Transverse colon (tissue), 4 donors: ENCODE measurements around the gene CETN1. TPM values are rescaled to one million over a fixed set of nuclear protein-coding genes. Genes with fewer than 3 reads are reported as not detected.

Source experiments
- DNase-seq: peaks from one replicate; pipeline ENCODE4 v3.0.0-alpha.2; 2019
- H3K27ac ChIP-seq, 4 donors: fragments of 200-600 bp; sonication (generic); 2 replicates each; pipeline ENCODE4 v1.5.1; 2016 to 2018; ENCODE audit warnings: inconsistent platforms in 4 of 4
- H3K27me3 ChIP-seq: fragments of 200-600 bp; sonication (generic); 2 replicates; pipeline ENCODE4 v1.5.1; 2017; ENCODE audit warnings: inconsistent platforms
- H3K36me3 ChIP-seq, 4 donors: fragments of 200-600 bp; sonication (generic); 2 replicates each; pipeline ENCODE4 v1.5.1; 2017 to 2019; ENCODE audit warnings: inconsistent platforms in 4 of 4
- H3K4me1 ChIP-seq, 4 donors: fragments of 200-600 bp; sonication (generic); 2 replicates each; pipeline ENCODE4 v1.5.1; 2017 to 2020; ENCODE audit warnings: inconsistent platforms in 4 of 4
- H3K4me3 ChIP-seq, 4 donors: fragments of 200-600 bp; sonication (generic); 1 replicate in 1 of 4; 2 replicates in 3 of 4; pipeline versions ENCODE4 v1.5.1 to v1.6.1; 2017 to 2019; ENCODE audit warnings: inconsistent platforms in 4 of 4
- H3K9me3 ChIP-seq, 2 donors: fragments of 200-600 bp; sonication (generic); 2 replicates each; pipeline ENCODE4 v1.5.1; 2017 to 2019; ENCODE audit warnings: inconsistent platforms in 2 of 2
- EP300 ChIP-seq: sonication (generic); formaldehyde crosslinking; IDR thresholded peaks from one replicate; pipeline ENCODE4 v1.6.1; 2017; ENCODE audit warnings: antibody characterized with exemption, low read depth
- POLR2A ChIP-seq: fragments of 450-650 bp; IDR thresholded peaks from one replicate; pipeline ENCODE4 v1.6.1; 2016; ENCODE audit warnings: antibody characterized with exemption, mild to moderate bottlenecking, moderate library complexity
- POLR2AphosphoS5 ChIP-seq, 3 donors: sonication (generic); formaldehyde crosslinking; IDR thresholded peaks; one replicate each; pipeline ENCODE4 v1.6.1; 2016; ENCODE audit warnings: antibody characterized with exemption in 3 of 3
- WGBS, 2 donors: methylation state at CpG; one replicate each; pipeline ENCODE4 v1.1.5; 2018; ENCODE audit warnings: low coverage in 1 of 2; 5-methylcytosine and 5-hydroxymethylcytosine counted together
- in situ Hi-C, 4 donors: fragments of 200-750 bp; cut with MboI; loops; one replicate each; pipeline versions ENCODE4 v1.15.0 to v1.15.1; 2017; ENCODE audit warnings: low sequenced_read_pairs in 3 of 4, low pct_ligation_motif_present in 1 of 4, low pct_unique_long_range_greater_than_20kb in 1 of 4
- intact Hi-C: fragments of 100-400 bp; cut with DNase I; formaldehyde crosslinking; loops from one replicate; pipeline ENCODE4 v1.15.1; 2023; ENCODE audit warnings: low total_unique reads
- total RNA-seq, 4 donors: library from RNA; depleted of rRNA; stranded (reverse); fragments of >200 nt; gene quantifications; one replicate each; pipeline ENCODE4 v1.1.0, GENCODE V29; 2016
- TF ChIP-seq, protein P1 (sequence below), 5 experiments: fragments of 200-600 bp in 3 of 5; fragments of 450-650 bp in 2 of 5; sonication (generic) in 3 of 5; IDR thresholded peaks; 1 replicate in 2 of 5; 2 replicates in 3 of 5; pipeline ENCODE4 v1.5.1; 2016 to 2017; ENCODE audit warnings: antibody characterized with exemption in 5 of 5, inconsistent platforms in 3 of 5, mild to moderate bottlenecking in 2 of 5, moderate library complexity in 1 of 5

Gene CETN1
- total RNA-seq, 4 donors from 2014 or later: not detected

- 53 to 59% methylated on average over 8 to 11 of the region's 11 CpGs for WGBS, 2 donors
- Histone ChIP-seq H3K36me3 (no peaks in the 10 kb centered on the region), H3K27ac (no peak overlapping the region), H3K4me3 (no peak overlapping the region), H3K9me3 (no peaks in the 10 kb centered on the region), H3K27me3 (no peaks in the 10 kb centered on the region), H3K4me1 (no peaks in the 10 kb centered on the region)
- in situ Hi-C loops: no loop called here
- DNase-seq: no peak
- intact Hi-C loops: no loop called here
- TF ChIP-seq POLR2A (no peak), POLR2AphosphoS5 (IDR thresholded peaks at IDR 0.05) (no peak), EP300 (no peak)
- TF ChIP-seq, protein P1, sequence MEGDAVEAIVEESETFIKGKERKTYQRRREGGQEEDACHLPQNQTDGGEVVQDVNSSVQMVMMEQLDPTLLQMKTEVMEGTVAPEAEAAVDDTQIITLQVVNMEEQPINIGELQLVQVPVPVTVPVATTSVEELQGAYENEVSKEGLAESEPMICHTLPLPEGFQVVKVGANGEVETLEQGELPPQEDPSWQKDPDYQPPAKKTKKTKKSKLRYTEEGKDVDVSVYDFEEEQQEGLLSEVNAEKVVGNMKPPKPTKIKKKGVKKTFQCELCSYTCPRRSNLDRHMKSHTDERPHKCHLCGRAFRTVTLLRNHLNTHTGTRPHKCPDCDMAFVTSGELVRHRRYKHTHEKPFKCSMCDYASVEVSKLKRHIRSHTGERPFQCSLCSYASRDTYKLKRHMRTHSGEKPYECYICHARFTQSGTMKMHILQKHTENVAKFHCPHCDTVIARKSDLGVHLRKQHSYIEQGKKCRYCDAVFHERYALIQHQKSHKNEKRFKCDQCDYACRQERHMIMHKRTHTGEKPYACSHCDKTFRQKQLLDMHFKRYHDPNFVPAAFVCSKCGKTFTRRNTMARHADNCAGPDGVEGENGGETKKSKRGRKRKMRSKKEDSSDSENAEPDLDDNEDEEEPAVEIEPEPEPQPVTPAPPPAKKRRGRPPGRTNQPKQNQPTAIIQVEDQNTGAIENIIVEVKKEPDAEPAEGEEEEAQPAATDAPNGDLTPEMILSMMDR (IDR thresholded peaks at IDR 0.05): no peak
Observed at GRCh38 chr18:564708-565561, 15.2 kb upstream of the CETN1 start.

DNA sequence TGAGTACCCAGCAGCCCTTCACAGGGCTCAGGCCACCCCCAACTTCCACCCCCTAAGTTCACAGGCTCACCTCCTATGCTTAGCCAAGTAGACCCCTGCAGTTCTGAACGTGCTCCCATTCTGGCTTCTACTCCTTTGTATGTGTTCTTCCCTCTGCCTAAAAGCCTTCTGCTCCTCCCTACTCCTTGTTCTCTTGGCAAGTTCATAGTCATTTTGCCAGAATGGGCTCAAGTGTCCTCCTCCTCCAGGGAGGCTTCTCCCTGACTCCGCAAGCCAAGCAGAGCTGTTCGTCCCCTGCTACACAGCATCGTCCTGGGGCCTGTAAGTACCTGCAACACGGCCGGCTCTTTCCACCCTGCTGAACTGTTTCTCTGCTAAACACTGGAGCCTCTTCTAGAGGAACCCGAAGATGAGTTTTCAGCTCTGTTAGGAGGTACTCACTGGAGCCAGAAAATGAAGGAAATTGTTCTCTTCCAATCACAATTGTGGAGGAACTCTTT is 14.6 kb upstream of the CETN1 start:
- TF ChIP-seq POLR2AphosphoS5 (IDR thresholded peaks at IDR 0.05) (no peak), POLR2A (no peak)
- TF ChIP-seq, protein P1 (IDR thresholded peaks at IDR 0.05): no peak
- no peak overlapping the region for H3K27ac ChIP-seq
- in situ Hi-C loops: no loop called here
- WGBS, 2 donors: 83 to 93% methylated on average over 4 to 7 of the region's 7 CpGs
- no peak for DNase-seq
- no peaks in the 10 kb centered on the region for H3K27me3 ChIP-seq
- H3K4me1 ChIP-seq: no peaks in the 10 kb centered on the region
- intact Hi-C loops: no loop called here
- no peaks in the 10 kb centered on the region for H3K9me3 ChIP-seq
- no peak overlapping the region for H3K4me3 ChIP-seq
- H3K36me3 ChIP-seq: no peaks in the 10 kb centered on the region

GRCh38 chr18:567122-567521 is 13.1 kb upstream of the CETN1 start:
- DNase-seq: no peak
- in situ Hi-C loops: no loop called here
- Histone ChIP-seq H3K4me1 (no peaks in the 10 kb centered on the region), H3K27me3 (no peaks in the 10 kb centered on the region), H3K36me3 (no peaks in the 10 kb centered on the region), H3K9me3 (no peaks in the 10 kb centered on the region), H3K27ac (no peak overlapping the region), H3K4me3 (no peak overlapping the region)
- intact Hi-C loops: no loop called here
- WGBS, 2 donors: 62 to 81% methylated on average over 2 to 3 of the region's 3 CpGs
- no peak for TF ChIP-seq POLR2A
- no peak for TF ChIP-seq POLR2AphosphoS5 (IDR thresholded peaks at IDR 0.05)
- TF ChIP-seq, protein P1 (IDR thresholded peaks at IDR 0.05): no peak
- no peak for TF ChIP-seq EP300

DNA sequence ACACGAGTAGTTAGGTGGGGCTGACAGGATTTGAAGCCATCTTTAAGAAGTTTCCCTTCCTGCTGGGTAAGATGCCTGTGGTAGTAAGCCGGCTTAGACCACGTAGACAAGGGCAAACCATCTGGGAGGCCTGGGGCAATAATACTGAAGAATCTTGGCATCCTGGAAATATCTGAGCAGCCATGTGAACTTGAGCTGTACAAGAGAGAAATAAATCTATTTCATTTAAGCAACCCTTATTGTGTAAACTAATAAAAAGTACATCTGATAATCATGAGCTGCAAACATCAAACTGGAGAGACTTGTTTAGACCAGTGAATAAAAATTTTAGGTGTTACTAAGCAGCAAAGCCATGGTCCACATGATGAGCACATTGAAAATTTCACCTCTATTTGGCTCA is 11.4 kb upstream of the CETN1 start:
- Histone ChIP-seq H3K4me3 (no peak overlapping the region), H3K27ac (no peak overlapping the region), H3K36me3 (no peaks in the 10 kb centered on the region), H3K27me3 (no peaks in the 10 kb centered on the region), H3K9me3 (no peaks in the 10 kb centered on the region), H3K4me1 (no peaks in the 10 kb centered on the region)
- DNase-seq: no peak
- TF ChIP-seq, protein P1 (IDR thresholded peaks at IDR 0.05): no peak
- TF ChIP-seq POLR2A: no peak
- WGBS, 2 donors: 65 to 70% methylated on average over 2 to 3 of the region's 3 CpGs
- intact Hi-C loops: no loop called here
- in situ Hi-C loops: no loop called here
